H1 (cell line): ENCODE results near the gene CPSF7. TPM values are rescaled to one million over a fixed set of nuclear protein-coding genes. Genes with fewer than 3 reads are reported as not detected.
A peak's percentile ranks its signal among the peaks of the same experiment; 100 is the strongest.
"Not testable (repeated sequence)": the region's sequence is repeated elsewhere in the genome, so short reads cannot be mapped to it uniquely, and the experiment has no call there.

ENCODE experiments used
- CTCF ChIA-PET: fragments of 300-600 bp; sonication (Branson Sonifier 250); formaldehyde crosslinking; loops from one replicate; lab custom pipeline; 2021; ENCODE audit not compliant: partially characterized antibody; lab: Charles Lee
- POLR2A ChIA-PET: fragments of 300-600 bp; sonication (Branson Sonifier 250); formaldehyde crosslinking; loops from one replicate; lab custom pipeline; 2021; ENCODE audit warnings: inconsistent platforms; ENCODE audit not compliant: partially characterized antibody; lab: Charles Lee
- DNase-seq, 2 experiments: peaks; one replicate each; pipeline versions ENCODE4 v3.0.0 to v3.0.0-alpha.2; 2010 to 2022; ENCODE audit warnings: low spot score in 2 of 2, low read depth in 1 of 2, mixed read lengths in 1 of 2
- FAIRE-seq: peaks from 2 replicates; lab custom pipeline; 2011; peaks lifted over from hg19 to GRCh38; lab: Jason Lieb, UNC
- H2AFZ ChIP-seq: 2 replicates; pipeline ENCODE4 v1.8.1; 2012; ENCODE audit warnings: low read length, inconsistent platforms
- H2AK5ac ChIP-seq: 2 replicates; pipeline ENCODE4 v1.6.1; 2013; ENCODE audit warnings: low read depth, low read length
- H2BK120ac ChIP-seq: replicated peaks from 2 replicates; pipeline ENCODE3; 2013; ENCODE audit warnings: low read depth, low read length, inconsistent platforms
- H2BK12ac ChIP-seq: 2 replicates; pipeline ENCODE4 v1.6.1; 2013; ENCODE audit warnings: low read depth, low read length
- H2BK15ac ChIP-seq: 2 replicates; pipeline ENCODE4 v1.6.1; 2013; ENCODE audit warnings: low read length
- H2BK20ac ChIP-seq: 2 replicates; pipeline ENCODE4 v1.6.1; 2013; ENCODE audit warnings: low read length
- H2BK5ac ChIP-seq: 2 replicates; pipeline ENCODE4 v1.6.1; 2013; ENCODE audit warnings: low read depth, low read length
- H3K14ac ChIP-seq: 2 replicates; pipeline ENCODE4 v1.6.1; 2013; ENCODE audit warnings: inconsistent platforms; ENCODE audit not compliant: insufficient read length
- H3K18ac ChIP-seq: 2 replicates; pipeline ENCODE4 v1.6.1; 2013; ENCODE audit warnings: low read length; ENCODE audit errors: extremely low read depth
- H3K23ac ChIP-seq: 2 replicates; pipeline ENCODE4 v1.6.1; 2013; ENCODE audit warnings: inconsistent platforms; ENCODE audit not compliant: insufficient read length
- H3K23me2 ChIP-seq: 2 replicates; pipeline ENCODE4 v1.6.1; 2013; ENCODE audit warnings: low read depth, low read length
- H3K27ac ChIP-seq: 2 replicates; pipeline ENCODE4 v1.6.1; 2011; ENCODE audit warnings: low read depth, low read length, inconsistent platforms
- H3K27me3 ChIP-seq, 4 experiments: replicated peaks in 1 of 4; 1 replicate in 1 of 4; 2 replicates in 3 of 4; pipeline versions ENCODE4 v1.6.1 to v1.8.1; 2011 to 2013; ENCODE audit warnings: low read length in 3 of 4, mild to moderate bottlenecking in 3 of 4, inconsistent platforms in 2 of 4, mixed read lengths in 2 of 4, moderate library complexity in 1 of 4; ENCODE audit not compliant: control insufficient read depth in 3 of 4, insufficient read depth in 3 of 4; ENCODE audit errors: extremely low read depth in 1 of 4
- H3K36me3 ChIP-seq, 4 experiments: 2 replicates each; pipeline versions ENCODE4 v1.6.1 to v1.8.1; 2011 to 2013; ENCODE audit warnings: mild to moderate bottlenecking in 4 of 4, low read length in 3 of 4, moderate library complexity in 2 of 4, control low read depth in 1 of 4, inconsistent platforms in 1 of 4; ENCODE audit not compliant: insufficient read depth in 4 of 4, control insufficient read depth in 2 of 4
- H3K4ac ChIP-seq: replicated peaks from 2 replicates; pipeline ENCODE3; 2013; ENCODE audit warnings: low read length, low read depth, mixed read lengths, inconsistent platforms; ENCODE audit not compliant: insufficient read length
- H3K4me1 ChIP-seq, 4 experiments: replicated peaks in 1 of 4; 1 replicate in 1 of 4; 2 replicates in 3 of 4; pipeline versions ENCODE4 v1.6.1 to v1.8.1; 2011 to 2013; ENCODE audit warnings: low read length in 3 of 4, inconsistent platforms in 2 of 4, mixed read lengths in 1 of 4; ENCODE audit not compliant: insufficient read depth in 4 of 4, control insufficient read depth in 3 of 4
- H3K4me2 ChIP-seq, 2 experiments: 2 replicates each; pipeline versions ENCODE4 v1.6.1 to v1.8.1; 2011 to 2013; ENCODE audit warnings: low read depth in 2 of 2, low read length in 2 of 2, control low read depth in 1 of 2, inconsistent platforms in 1 of 2, mild to moderate bottlenecking in 1 of 2; ENCODE audit not compliant: insufficient read depth in 1 of 2
- H3K4me3 ChIP-seq, 4 experiments: fragments of 200-600, 300-600 bp in 1 of 4; sonication (generic), shearing (Covaris generic), sonication (Bioruptor Twin) in 1 of 4; 2 replicates each; pipeline versions ENCODE4 v1.5.1 to v1.8.1; 2011 to 2016; ENCODE audit warnings: low read length in 4 of 4, low read depth in 3 of 4, control low read depth in 2 of 4, inconsistent platforms in 2 of 4, mild to moderate bottlenecking in 2 of 4, mixed read lengths in 1 of 4, moderate library complexity in 1 of 4; ENCODE audit not compliant: insufficient read depth in 2 of 4; ENCODE audit errors: extremely low read depth in 1 of 4
- H3K56ac ChIP-seq: replicated peaks from 2 replicates; pipeline ENCODE3; 2013; ENCODE audit warnings: low read depth, mild to moderate bottlenecking, mixed read lengths, low read length, inconsistent platforms; ENCODE audit not compliant: insufficient read length
- H3K79me1 ChIP-seq: 2 replicates; pipeline ENCODE4 v1.6.1; 2013; ENCODE audit warnings: low read depth, low read length, control low read depth
- H3K79me2 ChIP-seq, 2 experiments: 2 replicates each; pipeline versions ENCODE4 v1.6.1 to v1.8.1; 2012 to 2013; ENCODE audit warnings: low read length in 2 of 2, mild to moderate bottlenecking in 2 of 2, inconsistent platforms in 1 of 2; ENCODE audit not compliant: insufficient read depth in 2 of 2, control insufficient read depth in 1 of 2
- H3K9ac ChIP-seq, 4 experiments: replicated peaks in 1 of 4; 1 replicate in 1 of 4; 2 replicates in 3 of 4; pipeline versions ENCODE4 v1.6.1 to v1.8.1; 2011 to 2013; ENCODE audit warnings: low read depth in 3 of 4, low read length in 3 of 4, control low read depth in 2 of 4, mild to moderate bottlenecking in 2 of 4, moderate library complexity in 2 of 4, inconsistent platforms in 1 of 4; ENCODE audit errors: extremely low read depth in 1 of 4
- H3K9me3 ChIP-seq, 2 experiments: 2 replicates each; pipeline versions ENCODE4 v1.6.1 to v1.8.1; 2012 to 2013; ENCODE audit warnings: mild to moderate bottlenecking in 2 of 2, moderate library complexity in 2 of 2, control low read depth in 1 of 2, inconsistent platforms in 1 of 2, low read depth in 1 of 2, low read length in 1 of 2, mixed read lengths in 1 of 2; ENCODE audit not compliant: insufficient read depth in 2 of 2
- H4K20me1 ChIP-seq, 2 experiments: replicated peaks in 1 of 2; 2 replicates each; pipeline versions ENCODE3 to v1.8.1; 2011 to 2013; ENCODE audit warnings: inconsistent platforms in 2 of 2, low read length in 2 of 2, mild to moderate bottlenecking in 1 of 2; ENCODE audit not compliant: insufficient read depth in 2 of 2, control insufficient read depth in 1 of 2
- H4K5ac ChIP-seq: 2 replicates; pipeline ENCODE4 v1.6.1; 2013; ENCODE audit warnings: low read length, low read depth, mixed read lengths, inconsistent platforms; ENCODE audit not compliant: insufficient read length
- H4K8ac ChIP-seq: 2 replicates; pipeline ENCODE4 v1.8.0; 2013; ENCODE audit warnings: mild to moderate bottlenecking, moderate library complexity, low read length, inconsistent platforms; ENCODE audit not compliant: insufficient read depth; ENCODE audit errors: extremely low read depth
- H4K91ac ChIP-seq: replicated peaks from 2 replicates; pipeline ENCODE3; 2013; ENCODE audit warnings: low read length, mixed read lengths, inconsistent platforms; ENCODE audit not compliant: insufficient read length
- WGBS, 2 experiments: shearing (Covaris generic) in 1 of 2; methylation state at CpG; one replicate each; pipeline versions ENCODE4 v1.1.6 to v1.1.7; 2013 to 2015; ENCODE audit warnings: low lambda C conversion rate in 2 of 2, mixed read lengths in 2 of 2, inconsistent platforms in 1 of 2, low coverage in 1 of 2, missing lambda C conversion rate in 1 of 2; ENCODE audit not compliant: insufficient replicate concordance in 2 of 2, insufficient coverage in 1 of 2, insufficient read length in 1 of 2; ENCODE audit errors: extremely low coverage in 1 of 2, missing lambda C conversion rate in 1 of 2; 5-methylcytosine and 5-hydroxymethylcytosine counted together
- polyA plus RNA-seq, 7 experiments: library from polyadenylated mRNA; depleted of rRNA in 3 of 7; stranded (reverse) in 5 of 7; unstranded in 2 of 7; fragments of >200 nt in 5 of 7; fragments of 200-250 nt in 2 of 7; gene quantifications; 1 replicate in 5 of 7; 2 replicates in 1 of 7; 4 replicates in 1 of 7; pipeline versions ENCODE4 v1.2.1 to v1.2.3, GENCODE V29; 2011 to 2013; ENCODE audit warnings: missing spikeins in 2 of 7, mixed read lengths in 2 of 7
- total RNA-seq: library from RNA; stranded (reverse); fragmentation: NEBNext Ultra II Directional; extraction: Animal tissue kit (Norgen Biotek cat#: 25700); gene quantifications from 2 replicates; pipeline ENCODE4 v1.2.1, GENCODE V29; 2021

Gene CPSF7
- total and polyA plus RNA-seq, 2 of the 8 experiments (the other 6 are each of a cell fraction or from before 2014, with no cell fraction given), result 95.9 to 122 TPM

DNA sequence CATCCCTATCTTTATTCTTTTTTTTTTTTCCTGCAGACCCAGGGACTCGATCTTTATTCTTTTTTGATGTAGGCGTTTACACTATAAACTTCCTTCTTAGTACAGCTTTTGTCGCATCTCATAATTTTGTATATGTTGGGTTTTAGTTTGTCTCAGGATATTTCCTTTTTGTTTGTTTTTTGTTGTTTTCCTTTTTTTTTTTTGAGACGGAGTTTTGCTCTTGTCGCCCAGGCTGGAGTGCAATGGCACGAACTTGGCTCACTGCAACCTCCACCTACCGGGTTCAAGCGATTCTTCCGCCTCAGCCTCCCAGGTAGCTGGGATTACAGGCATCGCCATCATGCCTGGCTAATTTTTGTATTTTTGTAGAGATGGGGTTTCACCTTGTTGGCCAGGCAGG is 1.1 kb upstream of the CPSF7 start:
- H4K20me1 ChIP-seq, result peaks cover 4 to 11% of the 10 kb centered on the region in 2 experiments

More for the DNA sequence above, 1.1 kb upstream of the CPSF7 start:
- H2BK120ac ChIP-seq, DNase-seq, H2BK20ac ChIP-seq, H2BK5ac ChIP-seq, H3K23me2 ChIP-seq, H3K27ac ChIP-seq, H4K8ac ChIP-seq, H3K27me3 ChIP-seq, H2AFZ ChIP-seq, H3K4ac ChIP-seq, H3K23ac ChIP-seq, H2BK15ac ChIP-seq, H3K9me3 ChIP-seq, H3K9ac ChIP-seq, H3K56ac ChIP-seq, H3K4me1 ChIP-seq, H3K79me1 ChIP-seq, H2AK5ac ChIP-seq, H3K14ac ChIP-seq, FAIRE-seq, H4K5ac ChIP-seq, H2BK12ac ChIP-seq, H3K18ac ChIP-seq, H4K91ac ChIP-seq: not testable (repeated sequence)
- peak overlapping the region; percentile 30 to 73 for H3K4me2 ChIP-seq
- POLR2A ChIA-PET, result interaction anchor here (0.9 to 8.0 kb wide), 10 partner anchors 9 to 136 kb away, joined by 3 to 94 read pairs (median 16); partner anchors contain the start of genes CYB561A3, TMEM138, TMEM216 and VWCE
- H3K79me2 ChIP-seq, result peaks cover 11 to 83% of the 10 kb centered on the region in 2 experiments
- CTCF ChIA-PET, result interaction anchor here (1.1 kb wide), 1 partner anchor 45 kb away, joined by 3 read pairs; no protein-coding TSS in a partner anchor
- 61% methylated on average over 8 of the region's 10 CpGs; no CpG with 5 or more reads in 1 of the 2 experiments for WGBS, 2 experiments
- H3K36me3 ChIP-seq, result peaks cover 14 to 30% (median 24%) of the 10 kb centered on the region in 4 experiments
- peak overlapping the region; percentile 76 to 94 (median 89); a peak in 7 of 8 replicates for H3K4me3 ChIP-seq
